Stomach smooth muscle (tissue), 2 donors: Measurements from ENCODE around the gene TENT5C.

Source experiments
- H3K27ac ChIP-seq: one replicate; pipeline ENCODE4 v1.7.0; 2013; ENCODE audit warnings: mild to moderate bottlenecking, low read length, inconsistent platforms
- H3K27me3 ChIP-seq, 2 donors: one replicate each; pipeline ENCODE4 v1.7.0; 2013; ENCODE audit warnings: low read length in 2 of 2; ENCODE audit not compliant: insufficient read depth in 2 of 2, control insufficient read depth in 1 of 2
- H3K36me3 ChIP-seq, 2 donors: one replicate each; pipeline ENCODE4 v1.7.0; 2013; ENCODE audit warnings: low read length in 2 of 2; ENCODE audit not compliant: control insufficient read depth in 2 of 2, insufficient read depth in 2 of 2
- H3K4me1 ChIP-seq: one replicate; pipeline ENCODE4 v1.7.0; 2013; ENCODE audit warnings: low read length; ENCODE audit not compliant: control insufficient read depth, insufficient read depth
- H3K4me3 ChIP-seq, 2 donors: one replicate each; pipeline ENCODE4 v1.7.0; 2013; ENCODE audit warnings: low read length in 2 of 2
- H3K9ac ChIP-seq, 2 donors: one replicate each; pipeline ENCODE4 v1.7.0; 2013; ENCODE audit warnings: low read length in 2 of 2, mild to moderate bottlenecking in 1 of 2
- H3K9me3 ChIP-seq, 2 donors: one replicate each; pipeline ENCODE4 v1.7.0; 2013; ENCODE audit warnings: low read length in 2 of 2; ENCODE audit not compliant: control insufficient read depth in 2 of 2
- donor health status: healthy.
- donor health status: Pancreatic carcinoma.

The TENT5C gene

DNA sequence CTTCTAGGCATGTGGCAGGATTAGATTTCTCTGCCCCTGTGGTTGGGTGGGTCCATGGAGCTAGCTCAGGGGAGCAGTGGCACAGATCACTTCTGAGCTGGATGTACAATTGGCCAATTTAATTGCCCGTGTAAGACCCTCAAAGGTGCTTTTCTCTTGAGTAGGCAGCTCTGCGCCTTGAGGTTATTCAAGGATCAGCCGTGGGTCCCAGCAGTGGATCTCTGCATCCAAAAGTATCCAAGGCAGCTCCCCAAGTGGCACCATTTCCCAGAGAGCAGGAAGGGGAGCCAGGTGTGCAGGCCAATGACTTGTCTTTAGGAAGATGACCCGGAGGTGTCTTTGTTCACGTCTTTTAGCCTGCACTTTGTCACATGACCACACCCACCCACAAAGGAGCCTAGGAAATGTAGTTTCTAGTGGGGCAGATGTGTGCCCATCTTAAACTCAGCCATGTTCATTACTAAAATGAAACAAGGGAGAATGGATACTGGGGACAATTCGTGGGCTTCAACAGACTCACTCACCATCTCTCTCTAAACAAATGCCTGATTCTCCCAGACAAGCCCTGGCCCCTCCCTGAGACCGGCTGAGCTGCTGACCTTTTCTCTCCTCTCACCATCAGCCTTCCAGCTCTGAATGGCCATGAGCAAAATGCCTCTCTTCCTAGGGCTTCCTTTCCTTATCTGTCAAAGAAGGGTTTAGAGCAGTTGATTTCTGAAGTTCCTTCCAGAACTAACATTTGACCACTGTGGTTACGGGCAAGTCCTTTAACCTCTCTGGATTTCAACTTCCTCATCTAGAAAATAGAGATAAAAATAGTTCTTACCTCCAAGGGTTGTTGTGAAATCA is 41.4 kb upstream of the TENT5C start:
- Histone ChIP-seq H3K27me3 (no peaks in the 10 kb centered on the region), H3K36me3 (no peaks in the 10 kb centered on the region), H3K9me3 (no peaks in the 10 kb centered on the region), H3K4me3 (no peak overlapping the region), H3K27ac (no peak overlapping the region), H3K4me1 (no peaks in the 10 kb centered on the region), H3K9ac (no peak overlapping the region)

DNA sequence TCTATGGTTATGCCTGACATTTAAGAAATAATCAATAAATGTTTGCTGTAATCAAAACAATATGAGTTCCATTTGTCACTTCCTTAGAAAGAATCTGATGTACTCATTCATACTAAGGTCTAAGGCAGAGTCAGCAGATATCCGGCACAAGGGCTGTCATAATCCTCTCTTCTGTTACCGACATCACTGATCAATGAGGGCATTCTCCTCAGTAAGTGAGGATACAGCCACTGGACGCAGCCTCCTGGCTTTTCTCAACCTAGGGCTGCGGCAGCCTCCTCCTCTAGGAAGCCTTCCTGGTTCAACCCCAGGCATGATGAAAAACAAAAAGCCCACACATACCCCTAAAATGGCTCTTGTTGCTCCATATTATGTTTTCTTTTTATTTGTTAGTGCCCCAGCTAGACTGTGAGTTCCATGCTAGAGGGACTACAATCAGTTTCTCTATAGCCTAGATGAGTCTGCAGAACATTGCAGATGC is 40.7 kb upstream of the TENT5C start:
- Histone ChIP-seq H3K4me3 (no peak overlapping the region), H3K9ac (no peak overlapping the region), H3K27ac (no peak overlapping the region), H3K27me3 (no peaks in the 10 kb centered on the region), H3K4me1 (no peaks in the 10 kb centered on the region), H3K36me3 (no peaks in the 10 kb centered on the region), H3K9me3 (no peaks in the 10 kb centered on the region)

DNA sequence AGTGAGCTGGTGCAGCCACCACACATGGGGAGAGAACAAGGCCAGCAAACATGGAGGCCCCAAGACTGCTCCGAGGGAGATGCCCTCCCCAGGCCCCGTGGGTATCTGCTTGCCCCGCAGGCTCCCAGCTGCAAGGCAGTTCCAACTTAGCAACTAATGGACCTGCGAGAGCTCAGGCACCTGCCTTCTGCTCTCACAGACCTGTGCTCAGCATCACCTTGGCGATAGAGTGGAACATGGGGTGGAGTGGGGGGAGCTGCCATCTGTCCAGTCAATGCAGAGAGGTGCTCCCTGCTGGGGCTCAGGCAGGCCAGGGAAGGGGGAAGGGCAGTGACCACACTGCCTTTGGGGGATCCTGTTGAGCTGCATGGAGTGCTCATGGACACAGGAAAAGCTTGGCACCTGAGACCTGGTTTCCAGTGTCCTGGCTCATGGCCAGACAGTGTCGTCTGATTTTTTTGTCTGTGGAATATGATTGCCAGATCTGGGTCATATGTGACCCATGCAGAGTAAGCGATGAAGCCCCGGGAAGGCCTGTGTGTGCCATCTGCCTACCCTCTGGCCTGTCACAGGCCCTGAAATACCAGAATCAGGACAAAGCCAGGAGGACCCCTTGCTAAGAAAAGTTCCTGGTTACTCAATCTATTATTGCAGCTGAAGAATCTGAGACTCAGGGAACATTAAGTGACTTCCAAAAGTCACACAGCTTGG is 39.9 kb upstream of the TENT5C start:
- H3K4me3 ChIP-seq: no peak overlapping the region
- H3K27me3 ChIP-seq: no peaks in the 10 kb centered on the region
- H3K27ac ChIP-seq: no peak overlapping the region
- no peak overlapping the region for H3K9ac ChIP-seq
- no peaks in the 10 kb centered on the region for H3K4me1 ChIP-seq
- no peaks in the 10 kb centered on the region for H3K9me3 ChIP-seq
- no peaks in the 10 kb centered on the region for H3K36me3 ChIP-seq

DNA sequence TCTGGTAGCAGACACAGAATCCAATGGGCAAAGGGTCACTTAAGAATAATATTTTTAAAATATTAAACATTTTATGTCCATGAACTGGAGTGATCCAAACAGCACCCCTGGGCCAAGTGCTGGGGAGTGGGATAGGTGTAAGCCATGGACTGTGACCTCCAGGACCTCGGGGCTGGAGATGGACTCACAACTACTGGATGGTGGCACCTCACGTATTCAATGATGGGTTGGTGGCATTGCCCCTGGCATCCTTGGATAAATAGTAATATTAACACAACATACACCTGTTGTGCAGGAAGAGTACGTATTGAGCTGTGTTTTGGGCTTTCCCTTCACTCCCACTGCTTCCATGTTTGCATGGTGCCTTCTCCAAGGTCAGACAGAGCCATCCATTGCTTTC is 39.3 kb upstream of the TENT5C start:
- H3K9ac ChIP-seq: no peak overlapping the region
- H3K4me1 ChIP-seq: no peaks in the 10 kb centered on the region
- H3K36me3 ChIP-seq: no peaks in the 10 kb centered on the region
- H3K27me3 ChIP-seq: no peaks in the 10 kb centered on the region
- H3K4me3 ChIP-seq: no peak overlapping the region
- no peaks in the 10 kb centered on the region for H3K9me3 ChIP-seq
- H3K27ac ChIP-seq: no peak overlapping the region

DNA sequence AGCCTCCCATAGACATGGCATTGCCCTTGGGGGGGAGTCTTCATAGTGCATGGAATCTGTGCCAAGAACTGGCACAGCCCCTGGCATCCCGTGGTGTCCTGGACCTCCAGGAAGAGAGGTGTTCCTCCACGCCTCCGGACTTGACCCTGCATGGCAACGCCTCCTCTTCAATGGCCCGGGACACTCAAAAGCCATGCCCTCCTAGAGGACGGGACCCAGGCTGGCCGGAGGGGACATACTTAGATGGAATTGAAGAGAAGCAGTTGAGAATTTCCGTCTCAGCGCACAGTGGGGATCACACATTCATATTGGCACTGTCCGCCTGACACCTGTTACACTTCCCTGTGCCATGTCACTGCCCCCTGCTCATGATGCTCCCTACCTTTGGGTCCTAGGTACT is 38.4 kb upstream of the TENT5C start:
- Histone ChIP-seq H3K9me3 (no peaks in the 10 kb centered on the region), H3K27ac (no peak overlapping the region), H3K9ac (no peak overlapping the region), H3K27me3 (no peaks in the 10 kb centered on the region), H3K4me1 (no peaks in the 10 kb centered on the region), H3K4me3 (no peak overlapping the region), H3K36me3 (no peaks in the 10 kb centered on the region)

DNA sequence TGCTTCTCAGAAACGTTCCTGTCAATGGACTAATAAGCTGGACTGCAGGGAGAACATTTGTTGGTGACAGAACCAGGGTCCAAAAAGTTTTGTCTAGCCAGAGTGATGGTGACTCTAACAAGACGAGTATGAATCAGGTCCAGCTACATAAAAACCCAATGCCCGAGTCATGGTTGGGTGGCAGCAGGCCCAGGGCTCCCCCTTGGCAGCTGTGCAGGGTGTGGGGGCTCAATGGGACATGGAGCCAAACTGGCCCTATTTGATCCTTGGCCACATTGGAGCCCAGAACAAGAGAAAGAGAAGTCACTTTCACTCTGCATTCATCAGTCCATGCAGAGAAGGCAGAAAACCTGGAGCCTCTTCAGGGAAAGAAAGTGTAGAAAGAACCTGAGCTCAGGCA is 37.9 kb upstream of the TENT5C start:
- Histone ChIP-seq H3K27me3 (no peaks in the 10 kb centered on the region), H3K9me3 (no peaks in the 10 kb centered on the region), H3K4me3 (no peak overlapping the region), H3K9ac (no peak overlapping the region), H3K27ac (no peak overlapping the region), H3K4me1 (no peaks in the 10 kb centered on the region), H3K36me3 (no peaks in the 10 kb centered on the region)

DNA sequence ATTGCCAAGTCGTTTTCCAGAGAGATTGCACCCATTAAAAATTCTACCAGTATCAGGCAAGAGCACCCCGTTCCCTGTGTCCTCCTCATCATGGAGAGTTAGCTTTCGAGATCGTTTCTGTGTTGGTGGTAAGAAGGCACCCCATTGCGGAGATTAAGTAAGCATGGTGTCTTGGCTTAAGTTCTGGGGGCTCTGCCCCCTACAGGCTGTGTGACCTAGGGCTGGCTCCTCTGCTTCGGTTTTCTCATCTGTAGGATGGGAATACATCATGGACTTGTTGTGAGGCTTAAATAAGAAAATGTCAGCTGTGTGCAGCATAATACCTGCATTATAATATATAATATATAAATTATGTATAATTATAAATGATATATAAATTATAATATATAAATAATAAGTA is 36.8 kb upstream of the TENT5C start:
- no peak overlapping the region for H3K9ac ChIP-seq
- peaks cover 0 to under 1% of the 10 kb centered on the region in 2 donors for H3K27me3 ChIP-seq
- H3K4me1 ChIP-seq: no peaks in the 10 kb centered on the region
- H3K36me3 ChIP-seq: no peaks in the 10 kb centered on the region
- H3K9me3 ChIP-seq: no peaks in the 10 kb centered on the region
- H3K4me3 ChIP-seq: no peak overlapping the region
- H3K27ac ChIP-seq: no peak overlapping the region

DNA sequence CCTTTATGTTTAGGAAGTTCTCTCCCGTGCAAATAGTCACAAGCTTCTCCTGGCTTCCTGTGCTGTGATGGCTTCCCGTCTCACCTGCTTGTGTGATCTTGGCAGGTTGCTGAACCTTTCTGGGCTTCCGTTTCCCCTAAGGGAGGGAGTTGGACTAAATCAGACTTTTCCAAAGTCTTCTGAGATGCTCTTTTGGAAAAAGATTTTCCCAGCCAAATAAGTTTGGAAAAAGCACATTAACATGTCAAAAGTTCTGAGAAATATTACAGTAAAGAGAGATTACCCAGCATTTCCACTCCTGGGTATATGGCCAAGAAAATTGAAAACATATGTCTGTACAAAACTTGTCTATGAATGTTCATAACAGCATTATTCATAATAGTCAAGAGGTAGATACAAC is 36.0 kb upstream of the TENT5C start:
- Histone ChIP-seq H3K4me1 (no peaks in the 10 kb centered on the region), H3K9ac (no peak overlapping the region), H3K4me3 (no peak overlapping the region), H3K9me3 (no peaks in the 10 kb centered on the region), H3K27ac (no peak overlapping the region), H3K36me3 (no peaks in the 10 kb centered on the region), H3K27me3 (peaks cover 0 to 2% of the 10 kb centered on the region in 2 donors)

DNA sequence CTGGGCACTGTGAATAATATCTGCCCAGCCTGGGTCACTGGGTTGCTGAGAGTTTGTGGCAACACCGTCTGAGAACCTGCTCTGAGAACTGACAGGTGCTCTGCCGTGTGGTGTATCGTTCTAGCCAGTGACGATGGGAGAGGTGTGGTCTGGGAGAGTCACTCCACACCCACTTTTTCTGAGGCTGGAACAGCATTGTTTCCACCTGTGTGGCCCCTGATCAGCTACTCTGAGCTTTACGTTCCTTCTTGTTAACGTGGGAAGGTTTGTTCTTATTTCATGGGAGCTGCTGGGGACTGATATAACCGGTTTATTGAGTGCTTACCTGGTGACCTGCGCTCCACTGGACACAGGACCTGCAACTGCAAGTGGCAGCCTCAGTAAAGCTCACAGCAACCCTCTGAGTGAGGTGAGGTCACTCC is 34.8 kb upstream of the TENT5C start:
- no peaks in the 10 kb centered on the region for H3K36me3 ChIP-seq
- H3K4me3 ChIP-seq: no peak overlapping the region
- H3K9me3 ChIP-seq: no peaks in the 10 kb centered on the region
- no peaks in the 10 kb centered on the region for H3K4me1 ChIP-seq
- H3K9ac ChIP-seq: no peak overlapping the region
- H3K27me3 ChIP-seq: peaks cover 0 to 2% of the 10 kb centered on the region in 2 donors
- H3K27ac ChIP-seq: no peak overlapping the region

DNA sequence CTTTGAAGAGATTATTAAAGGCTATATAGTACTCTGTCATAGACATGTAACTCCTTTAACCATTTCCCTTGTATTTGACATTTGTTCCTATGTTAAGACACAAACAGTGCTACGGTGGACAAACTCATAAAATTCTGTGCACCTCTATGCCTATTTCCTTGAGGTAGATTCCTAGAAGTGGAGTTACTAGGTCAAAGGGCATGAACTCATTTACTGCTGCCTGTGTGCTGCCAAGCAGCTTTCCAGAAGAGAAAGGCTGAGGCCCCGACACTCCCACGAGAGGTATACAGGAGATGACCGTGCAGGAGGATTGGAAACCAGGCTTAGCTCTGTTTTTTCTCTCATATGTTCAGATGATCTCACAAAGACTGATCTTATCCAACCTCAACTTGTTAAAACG is 34.4 kb upstream of the TENT5C start:
- Histone ChIP-seq H3K9ac (no peak overlapping the region), H3K4me3 (no peak overlapping the region), H3K36me3 (no peaks in the 10 kb centered on the region), H3K27ac (no peak overlapping the region), H3K4me1 (no peaks in the 10 kb centered on the region), H3K9me3 (no peaks in the 10 kb centered on the region), H3K27me3 (peaks cover 0 to 2% of the 10 kb centered on the region in 2 donors)

DNA sequence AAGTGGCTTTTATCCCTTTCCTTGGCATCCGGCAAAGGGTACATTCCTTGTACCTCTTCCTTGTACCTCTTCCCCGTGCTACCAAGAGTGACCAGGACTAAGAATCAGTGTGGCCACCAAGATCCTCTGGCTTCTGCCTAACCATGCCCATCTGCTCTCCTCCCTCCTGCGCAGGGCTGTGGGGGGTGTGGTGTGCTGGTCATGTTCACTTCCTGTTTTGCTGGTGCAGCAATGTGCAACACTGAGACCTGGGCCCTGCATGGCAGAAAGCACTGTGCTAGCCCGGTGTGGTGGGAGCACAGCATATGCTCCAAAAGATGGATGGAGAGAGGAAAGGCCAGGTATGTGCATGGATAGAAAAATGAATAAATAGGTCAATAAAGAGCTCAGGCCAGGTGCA is 33.3 kb upstream of the TENT5C start:
- H3K9me3 ChIP-seq: no peaks in the 10 kb centered on the region
- peaks cover 0 to 2% of the 10 kb centered on the region in 2 donors for H3K27me3 ChIP-seq
- no peak overlapping the region for H3K9ac ChIP-seq
- H3K27ac ChIP-seq: no peak overlapping the region
- no peaks in the 10 kb centered on the region for H3K4me1 ChIP-seq
- H3K4me3 ChIP-seq: no peak overlapping the region
- H3K36me3 ChIP-seq: no peaks in the 10 kb centered on the region
